GM13977 (cell line): ENCODE results near the gene PPP2R2B.

ENCODE experiments used
- DNase-seq: peaks from one replicate; pipeline ENCODE4 v3.0.0; 2012; ENCODE audit warnings: low spot score
- in situ Hi-C: fragments of 300-500 bp; cut with MboI; formaldehyde crosslinking; loops from one replicate; pipeline ENCODE4 v1.12.0; 2022; ENCODE audit warnings: low sequenced_read_pairs, low pct_unique_long_range_greater_than_20kb, mixed read lengths, inconsistent platforms; ENCODE audit not compliant: unreplicated experiment
- TF ChIP-seq, protein P1 (sequence below): IDR thresholded peaks from 2 replicates; pipeline ENCODE4 v1.5.1; 2012; ENCODE audit warnings: mild to moderate bottlenecking, control low read depth; ENCODE audit not compliant: insufficient read depth; ENCODE audit errors: extremely low read depth, missing control alignments

PPP2R2B gene

DNA sequence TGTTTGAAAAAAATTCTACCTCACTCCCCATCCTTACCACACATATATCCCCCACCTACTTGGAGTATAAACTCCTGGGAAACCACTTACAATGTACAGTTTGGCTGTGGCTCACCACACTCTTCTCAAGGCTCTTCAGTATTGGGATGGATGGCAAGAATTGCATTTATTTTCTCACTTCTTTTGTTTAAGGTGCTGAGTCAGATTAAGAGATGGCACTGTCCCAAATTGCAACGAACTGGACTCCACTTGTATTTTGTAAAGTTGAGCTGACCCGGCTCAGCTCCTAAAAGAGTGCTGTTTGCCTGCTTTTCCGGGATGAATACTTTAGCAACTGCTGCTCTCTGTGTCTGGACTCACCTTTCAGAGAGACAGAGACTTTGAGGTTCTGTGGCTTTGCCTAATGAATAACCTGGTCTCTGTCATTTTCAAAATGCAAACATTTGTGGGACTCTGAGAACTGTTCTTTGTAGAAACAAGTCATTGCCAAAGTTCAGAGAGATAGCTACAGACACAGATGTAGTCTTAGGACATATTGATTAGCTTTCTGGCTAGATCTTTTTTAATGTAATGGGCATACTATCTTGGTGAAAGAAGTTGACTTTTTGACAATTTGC, 42.2 kb downstream of the PPP2R2B start:
- in situ Hi-C loops, result no loop called here
- DNase-seq, result no peak
- TF ChIP-seq, protein P1, sequence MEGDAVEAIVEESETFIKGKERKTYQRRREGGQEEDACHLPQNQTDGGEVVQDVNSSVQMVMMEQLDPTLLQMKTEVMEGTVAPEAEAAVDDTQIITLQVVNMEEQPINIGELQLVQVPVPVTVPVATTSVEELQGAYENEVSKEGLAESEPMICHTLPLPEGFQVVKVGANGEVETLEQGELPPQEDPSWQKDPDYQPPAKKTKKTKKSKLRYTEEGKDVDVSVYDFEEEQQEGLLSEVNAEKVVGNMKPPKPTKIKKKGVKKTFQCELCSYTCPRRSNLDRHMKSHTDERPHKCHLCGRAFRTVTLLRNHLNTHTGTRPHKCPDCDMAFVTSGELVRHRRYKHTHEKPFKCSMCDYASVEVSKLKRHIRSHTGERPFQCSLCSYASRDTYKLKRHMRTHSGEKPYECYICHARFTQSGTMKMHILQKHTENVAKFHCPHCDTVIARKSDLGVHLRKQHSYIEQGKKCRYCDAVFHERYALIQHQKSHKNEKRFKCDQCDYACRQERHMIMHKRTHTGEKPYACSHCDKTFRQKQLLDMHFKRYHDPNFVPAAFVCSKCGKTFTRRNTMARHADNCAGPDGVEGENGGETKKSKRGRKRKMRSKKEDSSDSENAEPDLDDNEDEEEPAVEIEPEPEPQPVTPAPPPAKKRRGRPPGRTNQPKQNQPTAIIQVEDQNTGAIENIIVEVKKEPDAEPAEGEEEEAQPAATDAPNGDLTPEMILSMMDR, result no peak

DNA sequence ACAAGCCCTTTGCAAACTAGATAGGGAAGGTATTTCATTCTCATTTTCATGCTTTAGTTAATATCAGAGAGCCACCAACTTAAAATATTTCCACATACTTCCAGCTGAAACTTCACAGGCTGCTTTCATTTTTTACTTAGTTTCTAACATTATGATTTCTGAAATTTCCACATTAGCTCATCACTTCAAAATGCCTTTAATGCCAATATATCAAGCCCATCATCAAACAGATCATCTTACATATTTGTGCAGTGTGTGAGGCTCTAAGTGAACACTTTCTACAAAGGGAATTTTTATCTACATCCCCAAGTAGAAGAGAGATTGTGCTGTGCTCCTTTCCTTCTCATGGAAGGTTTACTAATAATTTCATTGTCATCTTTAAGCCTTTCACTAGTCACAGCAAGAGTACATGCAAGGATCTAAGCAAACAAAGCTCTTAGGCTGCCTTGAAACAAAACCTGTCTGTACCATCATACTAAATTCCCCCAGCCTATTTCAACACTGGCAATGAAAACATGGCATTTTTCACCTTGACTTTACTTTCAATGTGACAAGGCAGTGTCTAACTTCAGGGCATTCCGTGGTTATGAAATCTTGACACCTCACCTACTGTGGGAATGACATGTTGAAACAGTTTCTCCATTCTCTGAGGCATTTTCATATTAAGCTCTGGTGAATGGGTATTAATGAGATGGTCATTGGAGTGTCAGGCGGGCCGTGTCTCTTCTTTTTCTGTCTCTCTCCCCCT, 45.4 kb downstream of the PPP2R2B start:
- TF ChIP-seq, protein P1, result no peak
- in situ Hi-C loops, result no loop called here
- DNase-seq, result no peak

DNA sequence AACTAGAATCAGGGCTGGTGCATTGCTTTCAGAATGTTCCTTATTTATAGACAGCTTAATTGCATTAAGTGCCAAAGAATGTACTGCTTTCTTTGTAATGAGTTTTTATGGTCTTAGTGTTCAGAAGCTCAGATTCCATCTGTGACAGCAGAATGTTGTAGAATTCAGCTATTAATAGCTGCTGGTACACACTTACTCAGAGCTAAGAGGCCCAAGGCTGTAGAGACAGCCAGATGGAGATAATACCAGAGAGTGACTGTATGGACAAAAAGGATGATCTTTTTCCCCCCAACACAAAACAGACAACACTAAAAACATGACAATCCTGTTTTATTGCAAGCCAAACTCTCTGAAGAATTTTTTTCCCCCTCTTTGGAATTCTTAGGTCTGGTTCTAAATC, 50.2 kb downstream of the PPP2R2B start:
- TF ChIP-seq, protein P1, result no peak
- no peak for DNase-seq
- in situ Hi-C loops, result no loop called here

DNA sequence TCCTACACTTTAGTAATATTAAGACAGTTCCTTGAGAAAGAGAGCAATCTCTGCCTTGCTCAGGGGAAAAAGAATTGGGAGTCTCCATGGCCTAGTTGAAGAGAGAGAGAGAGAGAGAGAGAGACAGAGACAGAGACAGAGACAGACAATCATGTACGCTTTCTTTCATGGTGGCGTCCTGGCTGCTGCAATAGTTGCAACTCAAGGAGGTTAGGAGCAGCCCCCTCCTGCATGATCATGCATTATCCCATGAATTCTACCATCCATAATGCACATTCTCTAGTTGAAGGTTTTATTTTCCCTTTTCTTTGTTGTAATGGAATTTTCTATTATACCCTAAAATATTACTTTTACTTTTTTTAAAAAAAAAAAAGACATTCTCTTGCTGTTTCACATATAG, 50.7 kb downstream of the PPP2R2B start:
- in situ Hi-C loops, result no loop called here
- TF ChIP-seq, protein P1, result no peak
- no peak for DNase-seq

DNA sequence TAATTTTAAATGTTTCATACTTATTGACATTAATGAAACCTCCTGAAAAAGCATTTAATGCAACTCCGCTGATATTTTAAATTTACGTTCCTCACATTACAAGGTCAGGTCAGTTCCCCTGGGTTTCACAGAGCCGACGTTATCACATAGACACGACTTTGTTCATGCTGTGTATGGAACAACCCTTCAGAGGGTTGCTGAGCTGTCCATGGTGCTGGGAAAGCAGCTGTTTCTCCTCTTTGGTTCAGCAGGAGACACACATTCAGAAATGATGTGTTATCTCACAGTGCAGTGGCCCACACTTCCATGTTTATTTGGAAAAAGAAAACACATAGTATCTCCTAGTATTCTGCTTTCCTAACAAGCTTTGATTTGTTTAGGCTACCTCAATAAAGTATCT, 53.5 kb downstream of the PPP2R2B start:
- in situ Hi-C loops, result no loop called here
- DNase-seq, result no peak
- TF ChIP-seq, protein P1, result no peak

DNA sequence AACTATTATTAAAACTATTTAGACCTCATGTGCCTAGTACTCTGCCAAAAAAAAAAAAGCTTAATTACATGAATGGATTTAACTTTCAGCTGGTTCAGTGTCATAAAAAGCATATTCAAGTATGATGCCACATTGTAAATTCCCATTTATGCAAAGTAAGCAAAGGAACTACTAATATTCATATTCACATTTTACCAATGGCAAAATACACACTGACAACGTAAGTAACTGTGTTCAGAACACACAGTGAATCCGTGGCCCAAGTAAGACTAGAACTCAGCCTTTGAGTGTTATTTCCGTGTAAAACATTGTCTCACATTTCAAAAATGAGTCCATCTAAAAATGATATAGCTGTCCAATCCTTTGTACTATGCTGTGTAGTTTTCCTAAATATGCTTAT, 56.8 kb downstream of the PPP2R2B start:
- in situ Hi-C loops, result no loop called here
- TF ChIP-seq, protein P1, result no peak
- DNase-seq, result no peak
